ENCODE results near the gene DAAM2.
A peak's percentile ranks its signal among the peaks of the same experiment; 100 is the strongest.

DAAM2 gene

GRCh38 chr6:39844866-39845265, 52.7 kb downstream of the DAAM2 start:
- DNase-seq (ENCODE audit: low spot score): no peak
- no peak for FAIRE-seq

- FAIRE-seq (no peak), DNase-seq (ENCODE audit: low spot score) (no peak)
Observed at GRCh38 chr6:39847221-39847620, 55.0 kb downstream of the DAAM2 start.

- FAIRE-seq (no peak), DNase-seq (ENCODE audit: low spot score) (no peak)
Observed at GRCh38 chr6:39848171-39848570, 56.0 kb downstream of the DAAM2 start.

- DNase-seq (ENCODE audit: low spot score): no peak
- FAIRE-seq: no peak
Observed at GRCh38 chr6:39849228-39849627, 57.1 kb downstream of the DAAM2 start.

- FAIRE-seq (no peak), DNase-seq (ENCODE audit: low spot score) (no peak)
Observed at GRCh38 chr6:39849764-39850163, 57.6 kb downstream of the DAAM2 start.

GRCh38 chr6:39850736-39851297, 58.6 kb downstream of the DAAM2 start:
- DNase-seq (ENCODE audit: low spot score) (no peak), FAIRE-seq (no peak)

- no peak for FAIRE-seq
Observed at GRCh38 chr6:39851331-39851730, 59.2 kb downstream of the DAAM2 start.

GRCh38 chr6:39852324-39852723, 60.1 kb downstream of the DAAM2 start:
- FAIRE-seq: no peak
- DNase-seq (ENCODE audit: low spot score): no peak

More at GRCh38 chr6:39851331-39851730, 59.2 kb downstream of the DAAM2 start:
- DNase-seq (ENCODE audit: low spot score): no peak

- no peak for FAIRE-seq
Observed at GRCh38 chr6:39853604-39854003, 61.4 kb downstream of the DAAM2 start.

GRCh38 chr6:39855356-39855995, 63.3 kb downstream of the DAAM2 start:
- DNase-seq (ENCODE audit: low spot score) (no peak), FAIRE-seq (no peak)

More at GRCh38 chr6:39853604-39854003, 61.4 kb downstream of the DAAM2 start:
- no peak for DNase-seq (ENCODE audit: low spot score)

GRCh38 chr6:39859025-39859424, 66.8 kb downstream of the DAAM2 start:
- DNase-seq (ENCODE audit: low spot score): no peak
- FAIRE-seq: no peak

- no peak for DNase-seq (ENCODE audit: low spot score)
- FAIRE-seq: no peak
Observed at GRCh38 chr6:39861663-39862062, 69.5 kb downstream of the DAAM2 start.

GRCh38 chr6:39865011-39865888, 73.1 kb downstream of the DAAM2 start:
- DNase-seq (ENCODE audit: low spot score): peak; percentile 36
- FAIRE-seq: no peak

- no peak for DNase-seq (ENCODE audit: low spot score)
Observed at GRCh38 chr6:39867592-39867991, 75.4 kb downstream of the DAAM2 start.

GRCh38 chr6:39870950-39871349, 78.8 kb downstream of the DAAM2 start:
- no peak for FAIRE-seq
- DNase-seq (ENCODE audit: low spot score): no peak

More at GRCh38 chr6:39867592-39867991, 75.4 kb downstream of the DAAM2 start:
- FAIRE-seq: no peak

GRCh38 chr6:39873439-39873838, 81.3 kb downstream of the DAAM2 start:
- FAIRE-seq: no peak
- DNase-seq (ENCODE audit: low spot score): no peak

GRCh38 chr6:39876111-39876510, 83.9 kb downstream of the DAAM2 start:
- DNase-seq (ENCODE audit: low spot score) (no peak), FAIRE-seq (no peak)

GRCh38 chr6:39876826-39877225, 84.7 kb downstream of the DAAM2 start:
- DNase-seq (ENCODE audit: low spot score): no peak
- no peak for FAIRE-seq

GRCh38 chr6:39879535-39879934, 87.4 kb downstream of the DAAM2 start:
- FAIRE-seq (no peak), DNase-seq (ENCODE audit: low spot score) (no peak)

- FAIRE-seq (no peak), DNase-seq (ENCODE audit: low spot score) (no peak)
Observed at GRCh38 chr6:39880594-39880993, 88.4 kb downstream of the DAAM2 start.

GRCh38 chr6:39881851-39882530, 89.8 kb downstream of the DAAM2 start:
- no peak for FAIRE-seq
- no peak for DNase-seq (ENCODE audit: low spot score)

- DNase-seq (ENCODE audit: low spot score): peak; percentile 64
- no peak for FAIRE-seq
Observed at GRCh38 chr6:39882531-39882899, 90.3 kb downstream of the DAAM2 start.
